ENCODE results near the gene AGRN.

Gene AGRN

GRCh38 chr1:1040004-1040991 is 20.4 kb downstream of the AGRN start:
- no peaks in the 10 kb centered on the region for H3K27me3 ChIP-seq (ENCODE audit: control insufficient read depth, insufficient read depth, low read length)
- no peak overlapping the region for H3K4me3 ChIP-seq (ENCODE audit: low read depth, low read length)
- H3K27ac ChIP-seq: no peak overlapping the region
- no peak for TF ChIP-seq CTCF (IDR thresholded peaks at IDR 0.05)
- H3K36me3 ChIP-seq (ENCODE audit: control insufficient read depth, insufficient read depth, low read length): no peaks in the 10 kb centered on the region
- H2AFZ ChIP-seq: no peak overlapping the region
- no peak overlapping the region for H3K9ac ChIP-seq
- H3K9me3 ChIP-seq (ENCODE audit: control insufficient read depth, low read length): no peaks in the 10 kb centered on the region
- H3K4me2 ChIP-seq (ENCODE audit: low read length): peak overlapping the region; percentile 61
- peaks cover 3% of the 10 kb centered on the region for H3K4me1 ChIP-seq
- no peaks in the 10 kb centered on the region for H3K79me2 ChIP-seq

GRCh38 chr1:1041092-1041523 is 21.2 kb downstream of the AGRN start:
- Histone ChIP-seq H3K4me2 (ENCODE audit: low read length) (no peak overlapping the region), H3K4me1 (peaks cover 3% of the 10 kb centered on the region), H2AFZ (no peak overlapping the region), H3K27me3 (ENCODE audit: control insufficient read depth, insufficient read depth, low read length) (no peaks in the 10 kb centered on the region), H3K27ac (no peak overlapping the region), H3K36me3 (ENCODE audit: control insufficient read depth, insufficient read depth, low read length) (no peaks in the 10 kb centered on the region), H3K9ac (no peak overlapping the region), H3K79me2 (no peaks in the 10 kb centered on the region), H3K4me3 (ENCODE audit: low read depth, low read length) (no peak overlapping the region), H3K9me3 (ENCODE audit: control insufficient read depth, low read length) (no peaks in the 10 kb centered on the region)
- TF ChIP-seq CTCF (IDR thresholded peaks at IDR 0.05): no peak

GRCh38 chr1:1041873-1042272 is 22.0 kb downstream of the AGRN start:
- H3K4me2 ChIP-seq (ENCODE audit: low read length): no peak overlapping the region
- peaks cover 3% of the 10 kb centered on the region for H3K4me1 ChIP-seq
- no peak overlapping the region for H3K4me3 ChIP-seq (ENCODE audit: low read depth, low read length)
- no peaks in the 10 kb centered on the region for H3K79me2 ChIP-seq
- H3K27ac ChIP-seq: no peak overlapping the region
- no peaks in the 10 kb centered on the region for H3K27me3 ChIP-seq (ENCODE audit: control insufficient read depth, insufficient read depth, low read length)
- H3K9ac ChIP-seq: no peak overlapping the region
- no peaks in the 10 kb centered on the region for H3K36me3 ChIP-seq (ENCODE audit: control insufficient read depth, insufficient read depth, low read length)
- no peak for TF ChIP-seq CTCF (IDR thresholded peaks at IDR 0.05)
- H2AFZ ChIP-seq: no peak overlapping the region
- no peaks in the 10 kb centered on the region for H3K9me3 ChIP-seq (ENCODE audit: control insufficient read depth, low read length)

GRCh38 chr1:1042835-1043234 is 22.9 kb downstream of the AGRN start:
- Histone ChIP-seq H3K27ac (no peak overlapping the region), H3K27me3 (ENCODE audit: control insufficient read depth, insufficient read depth, low read length) (no peaks in the 10 kb centered on the region), H2AFZ (no peak overlapping the region), H3K4me1 (peaks cover 3% of the 10 kb centered on the region), H3K4me3 (ENCODE audit: low read depth, low read length) (no peak overlapping the region), H3K79me2 (no peaks in the 10 kb centered on the region), H3K36me3 (ENCODE audit: control insufficient read depth, insufficient read depth, low read length) (no peaks in the 10 kb centered on the region), H3K9me3 (ENCODE audit: control insufficient read depth, low read length) (no peaks in the 10 kb centered on the region), H3K4me2 (ENCODE audit: low read length) (no peak overlapping the region), H3K9ac (no peak overlapping the region)
- TF ChIP-seq CTCF (IDR thresholded peaks at IDR 0.05): no peak

Measured in parathyroid adenoma (tissue), 2 donors.